HG02610 (cell line): ENCODE data around the gene GRID1.
"Not testable (repeated sequence)": the region's sequence is repeated elsewhere in the genome, so short reads cannot be mapped to it uniquely, and the experiment has no call there.

Source experiments
- ATAC-seq: cut with Tn5 transposase; IDR thresholded peaks from one replicate; pipeline ENCODE4 v1.9.1; 2021; ENCODE audit warnings: mild to moderate bottlenecking, moderate library complexity; ENCODE audit not compliant: unreplicated experiment

Gene GRID1

DNA sequence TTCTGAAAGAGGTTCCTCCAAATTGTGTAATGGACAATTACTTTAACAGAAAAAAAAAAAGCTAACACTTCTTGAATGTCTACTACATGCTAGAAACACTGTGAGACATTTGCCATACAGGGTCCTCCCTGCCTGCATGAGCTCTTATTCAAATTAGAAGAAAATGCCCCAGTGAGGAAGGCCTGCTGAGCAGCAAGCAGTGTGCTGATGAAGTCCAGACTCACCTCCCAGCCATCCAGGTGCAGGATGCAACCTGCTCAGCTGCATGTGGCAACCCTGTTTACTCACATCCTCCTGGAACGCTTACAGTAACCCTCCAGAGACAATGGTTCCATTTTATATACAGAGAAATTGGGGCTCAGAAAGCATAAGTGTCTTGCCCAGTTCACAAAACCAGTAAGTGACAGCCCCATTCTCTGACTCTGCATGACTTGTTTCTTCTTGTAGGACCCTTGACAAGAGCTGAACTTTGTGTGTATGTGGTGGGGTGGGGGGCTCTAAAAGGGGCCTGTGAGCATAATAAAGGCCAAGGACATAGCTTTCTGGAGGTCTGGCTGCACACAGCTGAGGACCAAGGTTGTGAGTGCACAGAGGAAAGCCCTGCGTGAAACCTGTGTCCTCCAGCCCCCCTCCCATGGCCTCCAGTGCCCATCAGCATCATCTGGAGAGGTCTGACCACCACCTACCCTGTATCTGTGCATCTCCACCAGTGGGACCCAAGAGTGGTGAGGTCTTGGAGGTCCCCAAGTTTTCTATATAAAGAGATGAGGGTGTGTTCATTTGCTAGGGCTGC is 387.8 kb downstream of the GRID1 start:
- ATAC-seq: no peak

DNA sequence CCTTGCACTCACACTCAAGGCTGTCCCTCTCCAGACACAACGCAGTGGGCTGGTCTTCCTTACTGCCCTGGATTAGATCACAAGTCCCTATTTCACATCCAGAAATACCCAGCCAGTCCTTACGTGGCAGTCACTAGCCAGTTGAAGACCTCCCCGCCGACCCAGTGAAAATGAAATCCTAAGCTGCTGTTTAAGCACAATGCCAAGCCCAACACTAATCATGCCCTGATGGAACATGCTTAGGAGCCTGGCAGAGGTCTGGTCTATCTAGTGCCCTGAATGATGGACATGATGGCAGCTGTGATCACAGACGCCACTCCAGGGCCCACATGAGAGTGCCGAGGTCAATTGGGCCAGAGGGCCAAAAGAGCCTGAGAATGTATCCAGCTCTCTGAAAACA is 389.0 kb downstream of the GRID1 start:
- ATAC-seq: no peak

DNA sequence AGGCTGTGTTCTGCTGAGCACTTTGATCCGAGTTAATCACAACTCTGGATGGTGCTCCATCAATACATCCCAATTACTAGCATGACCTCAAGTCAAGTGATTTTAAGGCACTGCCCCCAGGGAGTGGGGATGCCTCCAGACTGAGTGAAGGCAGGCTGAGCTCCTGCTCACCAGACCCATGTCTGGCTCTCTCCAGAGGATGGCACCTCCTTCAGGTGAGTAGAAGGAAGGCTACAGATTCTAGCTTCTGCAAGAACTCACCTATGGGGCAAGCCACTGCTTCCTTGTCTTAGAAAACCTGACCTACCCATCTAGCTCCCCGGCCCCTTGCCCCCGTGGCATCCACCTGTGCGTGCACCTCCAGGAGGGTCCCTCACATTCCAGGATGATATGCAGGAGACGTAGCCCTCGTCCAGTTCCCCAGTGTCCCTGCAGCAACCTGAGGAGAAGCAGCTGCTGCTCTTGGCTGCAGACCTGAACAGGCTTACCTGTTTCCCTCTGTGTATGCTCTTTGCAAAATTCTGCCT is 390.3 kb downstream of the GRID1 start:
- no peak for ATAC-seq

DNA sequence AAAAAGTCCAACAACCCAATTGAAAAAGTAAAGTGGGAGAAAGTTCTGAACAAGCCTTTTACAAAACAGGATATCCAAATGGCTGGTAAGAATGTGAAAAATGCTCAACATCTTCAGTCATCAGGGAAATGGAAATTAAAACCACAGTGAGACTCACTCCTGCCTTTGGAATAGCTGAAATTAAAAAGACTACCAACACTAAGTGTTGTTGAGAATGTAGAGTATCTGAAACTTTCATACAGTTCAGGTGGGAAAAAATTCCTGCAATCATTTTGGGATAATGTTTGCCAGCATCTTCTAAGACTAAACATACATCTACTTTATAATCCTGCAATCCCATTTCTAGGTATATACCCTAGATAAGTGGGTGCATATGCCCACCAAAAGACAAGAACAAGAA is 395.1 kb downstream of the GRID1 start:
- no peak for ATAC-seq

DNA sequence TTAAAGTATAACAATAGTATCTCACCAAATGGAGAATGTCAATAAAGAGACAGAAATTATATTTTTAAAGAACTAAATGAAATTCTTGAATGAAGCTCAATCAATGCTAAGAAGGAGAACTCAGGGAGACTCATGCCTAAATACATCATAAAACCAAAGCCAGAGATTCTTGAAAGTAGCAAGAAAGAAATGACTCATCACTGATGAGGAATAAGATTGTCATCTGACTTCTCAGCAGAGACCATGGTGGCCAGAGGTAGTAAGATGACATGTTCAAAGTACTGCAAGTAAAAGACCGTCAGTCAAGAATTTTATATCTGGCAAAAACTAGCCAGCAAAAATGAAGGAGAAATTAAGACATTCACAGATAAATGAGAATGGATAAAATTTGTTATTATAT is 399.0 kb downstream of the GRID1 start:
- ATAC-seq: no peak

DNA sequence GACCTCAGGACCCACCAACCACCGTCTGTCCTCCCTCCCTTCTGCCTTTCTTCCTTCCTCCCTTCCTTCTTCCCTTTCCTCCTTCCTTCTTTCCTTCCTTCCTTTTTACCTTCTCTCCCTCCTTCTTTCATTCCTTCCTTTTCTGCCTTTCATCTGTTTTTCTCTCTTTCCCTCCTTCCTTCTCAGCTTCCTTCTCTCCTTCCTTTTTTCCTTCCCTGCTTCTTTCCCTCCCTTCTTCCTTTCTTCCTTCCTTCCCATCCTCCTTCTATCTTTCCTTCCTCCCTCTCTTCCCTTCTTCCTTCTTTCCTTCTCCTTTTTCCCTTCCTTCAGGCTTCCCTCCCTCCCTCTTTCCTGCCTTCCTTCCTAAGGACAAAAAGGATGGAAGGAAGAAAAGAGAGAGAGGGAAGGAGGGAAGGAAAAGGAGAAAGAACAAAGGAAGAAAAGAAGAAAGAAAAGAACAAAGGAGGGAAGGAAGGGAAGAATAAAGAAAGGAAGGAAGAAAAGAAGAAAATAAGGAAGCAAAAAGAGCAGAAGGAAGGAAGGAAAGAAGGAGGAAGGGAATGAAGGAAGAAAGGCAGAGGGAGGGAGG is 405.0 kb downstream of the GRID1 start:
- ATAC-seq: no peak

DNA sequence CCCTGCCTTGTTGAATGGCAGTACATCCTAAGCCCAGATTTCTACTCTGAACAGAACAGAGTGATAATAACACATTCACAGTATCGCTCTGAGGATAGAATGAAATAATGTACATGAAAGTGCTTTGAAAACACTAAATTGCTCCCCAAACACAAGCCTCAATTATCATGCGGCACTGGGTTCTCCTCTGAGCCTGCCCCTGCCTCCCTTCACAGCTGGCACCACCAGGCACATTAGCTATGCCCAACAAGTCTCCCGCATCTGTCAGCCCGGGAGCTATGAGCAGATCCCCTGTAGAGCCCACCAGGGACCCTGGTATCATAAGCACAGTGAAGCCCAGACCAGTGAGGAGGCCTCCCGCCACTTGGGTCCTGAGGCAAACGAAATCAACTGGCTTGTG is 405.5 kb downstream of the GRID1 start:
- ATAC-seq: no peak

DNA sequence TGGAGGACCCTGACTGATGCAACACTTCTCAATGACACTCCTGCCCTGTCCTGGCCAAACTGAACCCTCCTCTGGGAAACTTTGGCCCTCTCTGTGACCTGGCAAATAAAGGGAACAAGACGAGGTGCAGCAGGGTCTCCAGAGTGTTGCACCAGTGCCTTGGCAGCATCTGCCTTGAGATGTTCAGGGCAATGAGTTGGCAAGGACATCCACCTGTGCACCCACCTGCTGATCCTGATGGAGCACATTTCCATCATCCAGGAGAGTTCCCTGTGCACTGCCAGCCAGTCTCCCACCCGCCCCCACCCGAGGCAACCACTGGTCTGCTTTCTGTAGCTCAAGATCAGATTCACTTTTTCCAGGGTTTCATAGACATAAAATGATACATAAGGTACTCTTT is 407.4 kb downstream of the GRID1 start:
- no peak for ATAC-seq

DNA sequence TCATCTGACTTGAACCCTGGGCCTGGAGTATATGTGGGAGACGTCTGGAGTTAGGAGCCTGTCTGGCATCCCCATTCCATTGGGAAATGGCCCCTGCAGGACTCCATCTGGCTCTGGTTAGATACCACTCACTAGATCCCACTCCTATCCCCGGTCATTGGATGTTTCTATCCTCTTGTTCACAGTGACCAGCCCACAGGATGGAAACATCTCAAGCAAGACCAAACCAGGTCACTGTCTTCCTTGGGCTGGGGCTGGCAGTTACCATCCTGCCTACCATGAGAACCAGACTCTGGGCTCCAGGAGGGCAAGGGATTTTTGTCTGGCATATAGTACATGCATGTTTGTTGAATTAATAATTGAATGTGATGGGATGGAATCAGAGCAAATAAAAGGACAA is 415.7 kb downstream of the GRID1 start:
- no peak for ATAC-seq

DNA sequence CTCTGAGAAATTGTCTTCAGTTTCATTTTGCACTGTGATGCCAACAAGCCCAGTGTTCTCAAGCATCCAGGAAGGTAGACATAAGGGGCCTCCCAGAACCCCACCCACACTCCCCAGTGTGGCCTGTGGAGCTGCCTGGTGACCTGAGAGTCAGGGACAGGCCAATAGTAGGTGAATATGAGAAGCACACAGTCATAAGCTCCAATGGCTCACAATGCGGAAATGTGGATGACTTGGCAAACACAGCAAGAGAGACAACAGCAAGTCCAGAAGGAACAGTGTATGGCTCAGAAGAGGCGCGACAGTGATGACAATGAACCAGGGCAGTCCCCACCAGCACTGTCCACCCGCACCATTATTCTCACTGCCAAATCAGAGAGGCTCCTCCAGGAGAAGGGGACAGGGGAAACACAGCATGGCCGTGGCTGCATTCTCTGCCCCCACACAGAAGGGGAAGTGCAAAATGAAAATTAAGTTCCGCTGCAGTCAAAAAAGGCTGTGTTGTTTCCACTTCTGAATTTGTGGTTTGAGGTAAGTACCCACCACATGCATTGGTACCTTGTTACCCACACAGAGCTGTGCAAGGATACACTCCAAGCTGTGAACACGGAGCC is 419.8 kb downstream of the GRID1 start:
- ATAC-seq: peak; percentile 78

DNA sequence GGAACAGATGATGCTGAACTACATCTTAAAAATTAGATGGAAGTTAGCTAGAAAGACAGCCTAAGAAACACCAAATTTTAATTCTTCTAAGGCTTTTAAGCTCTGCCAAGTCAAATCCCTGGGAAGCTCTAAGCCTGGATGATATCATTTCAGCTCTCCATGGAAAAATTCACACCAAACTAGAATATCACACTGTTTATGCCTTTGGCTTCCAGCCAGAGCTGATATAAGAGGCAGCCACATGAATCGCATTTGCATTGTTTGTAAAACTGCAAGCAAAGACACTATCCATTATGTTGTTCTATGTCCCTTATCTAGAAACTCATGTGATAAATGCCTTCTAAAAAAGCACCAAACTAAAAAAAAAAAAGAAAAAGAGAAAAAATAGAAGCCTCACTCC is 430.4 kb downstream of the GRID1 start:
- no peak for ATAC-seq

DNA sequence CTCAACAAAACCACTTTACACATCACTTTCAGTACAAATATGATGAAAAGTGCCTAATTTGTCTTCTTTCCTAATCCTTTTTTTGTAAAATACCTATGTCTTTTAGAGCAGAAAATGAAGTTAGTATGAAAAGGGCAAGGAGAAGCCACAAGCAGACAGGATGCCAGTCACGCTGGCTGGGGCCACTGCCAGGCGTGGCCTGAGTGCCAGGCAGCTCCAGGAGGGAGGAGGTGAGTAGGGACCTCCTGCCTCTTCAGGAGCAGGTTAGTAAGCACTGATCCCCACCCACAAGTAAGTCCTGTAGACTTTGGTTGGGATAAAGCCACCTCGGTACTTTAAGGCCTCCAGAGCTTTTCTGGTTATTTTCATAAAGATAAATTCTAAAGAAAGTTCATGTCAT is 432.0 kb downstream of the GRID1 start:
- no peak for ATAC-seq

DNA sequence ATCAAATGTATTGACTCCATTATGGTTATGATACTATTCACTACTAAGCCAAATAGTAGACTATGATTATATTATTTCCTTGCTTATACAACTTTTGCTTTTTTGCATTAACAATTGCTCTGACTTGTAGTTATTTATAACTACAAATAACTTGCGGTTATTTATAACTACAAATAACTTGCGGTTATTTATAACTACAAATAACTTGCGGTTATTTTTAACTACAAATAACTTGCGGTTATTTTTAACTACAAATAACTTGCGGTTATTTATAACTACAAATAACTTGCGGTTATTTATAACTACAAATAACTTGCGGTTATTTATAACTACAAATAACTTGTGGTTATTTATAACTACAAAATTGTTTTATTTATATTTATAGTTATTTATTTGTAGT is 436.6 kb downstream of the GRID1 start:
- ATAC-seq: not testable (repeated sequence)

DNA sequence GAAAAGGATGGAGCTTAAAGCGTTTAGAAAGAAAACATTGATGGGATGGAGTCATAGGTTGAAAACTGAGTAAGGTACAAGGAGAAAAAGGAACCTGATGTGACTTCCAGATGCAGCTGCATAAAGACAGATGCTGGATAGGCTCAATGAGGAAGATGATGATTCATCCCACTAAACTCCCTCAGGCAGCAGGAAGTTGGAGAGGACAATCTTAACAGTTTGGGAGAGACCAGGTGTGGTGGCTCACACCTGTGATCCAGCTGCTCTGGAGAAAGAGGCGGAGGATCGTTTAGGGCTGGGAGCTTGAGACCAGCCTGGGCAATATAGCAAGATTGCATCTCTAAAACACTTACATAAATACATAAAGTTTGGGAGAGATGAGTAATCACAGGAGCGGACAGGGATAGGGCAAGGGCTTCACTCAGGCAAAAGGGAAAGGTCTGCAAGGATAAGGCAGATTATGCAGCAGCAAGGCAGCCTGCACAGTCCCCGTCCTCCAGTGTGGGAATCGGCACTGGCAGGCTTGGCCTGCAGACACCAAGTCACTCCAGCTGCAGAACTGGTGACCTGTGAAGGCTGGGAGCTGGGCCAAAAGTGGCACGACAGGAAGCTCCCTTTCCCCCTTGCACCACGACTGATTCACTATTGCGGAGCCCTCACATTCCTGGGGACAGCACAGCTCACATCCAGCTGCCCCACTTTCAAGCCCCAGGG is 438.5 kb downstream of the GRID1 start:
- ATAC-seq: no peak

DNA sequence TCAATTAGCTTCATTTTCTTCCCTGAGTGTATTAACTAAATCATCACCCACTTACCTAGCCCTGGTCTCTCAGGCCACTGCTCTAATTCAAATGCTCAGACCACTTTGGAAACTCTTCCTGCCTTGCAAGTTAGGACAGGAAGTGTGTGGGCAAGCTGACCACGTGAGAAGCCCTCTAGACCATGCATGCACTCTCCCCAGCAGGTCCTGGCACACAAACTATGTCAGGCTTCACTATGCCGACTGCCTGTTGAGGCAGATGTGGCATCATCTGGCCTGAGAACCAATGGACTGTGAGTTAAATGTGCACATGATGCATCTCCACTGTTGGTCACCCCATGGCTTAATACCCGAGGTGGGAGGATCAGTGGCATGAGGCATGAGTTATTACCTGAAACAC is 439.6 kb downstream of the GRID1 start:
- ATAC-seq: no peak

DNA sequence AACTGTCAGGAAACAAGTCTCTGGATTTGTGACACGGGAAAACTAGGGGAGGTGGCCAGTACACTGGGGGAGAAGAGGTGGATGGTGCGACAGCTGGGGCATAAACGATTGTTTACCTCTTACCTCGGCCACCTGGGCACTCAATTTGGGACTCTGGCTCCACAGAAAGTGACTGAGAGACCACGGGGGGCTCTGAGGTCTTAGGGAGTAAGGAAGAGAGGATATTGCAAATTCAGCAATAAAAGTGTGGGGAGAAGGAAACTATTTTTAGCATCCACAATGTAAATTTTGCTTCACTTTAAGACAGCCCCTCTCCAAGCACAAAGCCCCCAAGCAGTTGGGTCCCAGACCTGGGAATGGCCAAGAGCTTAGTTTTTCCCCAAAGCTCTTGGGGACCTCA is 440.5 kb downstream of the GRID1 start:
- no peak for ATAC-seq

DNA sequence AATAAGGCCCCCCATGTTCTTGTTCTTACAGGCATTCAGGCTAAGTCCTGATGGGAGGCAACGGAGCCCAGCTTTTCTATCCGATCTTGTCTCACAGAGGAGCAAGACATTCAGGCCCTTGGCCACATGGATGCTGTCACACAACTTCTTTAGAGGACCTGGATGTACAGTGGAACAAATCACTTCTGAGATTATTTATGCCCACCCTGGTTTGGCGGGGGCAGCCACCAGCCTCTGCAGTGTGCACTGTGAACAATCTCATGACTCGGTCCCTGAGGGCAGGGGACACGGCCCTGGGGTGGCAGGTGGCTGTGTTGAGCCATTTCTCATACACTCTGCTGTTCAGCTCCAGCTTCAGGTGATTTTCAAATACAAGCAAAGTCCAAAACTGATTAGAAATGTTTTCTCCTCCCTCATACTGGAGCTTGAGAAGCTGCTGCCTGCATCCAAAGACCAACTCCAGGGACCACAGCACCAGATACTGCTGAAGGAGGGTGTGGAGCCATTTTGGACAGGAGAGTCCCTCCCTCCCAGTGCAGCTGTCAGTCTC is 441.3 kb downstream of the GRID1 start:
- ATAC-seq: no peak

DNA sequence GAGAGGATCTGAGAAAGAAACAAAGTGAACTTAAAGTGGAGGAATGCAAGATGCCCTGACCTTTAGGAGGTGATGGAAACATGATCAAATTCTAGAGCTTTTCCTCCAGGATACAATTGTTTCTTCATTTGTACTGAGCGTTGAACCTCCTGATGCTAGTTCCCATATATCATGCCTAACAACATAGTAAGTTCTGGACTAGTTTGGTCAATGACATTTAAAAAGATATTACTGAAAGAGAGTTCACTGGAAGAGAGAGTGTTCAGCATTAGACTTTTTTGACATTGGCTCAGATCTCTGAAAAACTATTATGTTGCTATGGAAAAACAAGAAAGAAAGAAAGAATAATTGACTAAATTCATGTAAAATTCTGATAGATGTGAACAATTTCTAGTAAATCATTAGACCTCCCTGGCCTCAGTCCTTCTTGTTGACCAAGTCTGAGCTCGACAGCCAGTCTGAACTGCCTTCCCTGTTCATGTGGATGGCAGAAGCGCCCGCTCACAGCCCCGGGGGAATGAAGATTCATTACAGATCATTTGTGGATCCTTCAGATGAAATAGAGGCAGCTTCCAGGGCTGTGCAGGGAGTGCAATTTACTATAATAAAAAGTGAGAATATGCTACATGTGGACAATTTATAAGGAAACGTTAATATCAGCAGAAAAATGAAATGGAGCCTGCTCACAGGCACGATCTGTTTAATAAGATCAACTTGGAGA is 442.1 kb downstream of the GRID1 start:
- ATAC-seq: no peak

DNA sequence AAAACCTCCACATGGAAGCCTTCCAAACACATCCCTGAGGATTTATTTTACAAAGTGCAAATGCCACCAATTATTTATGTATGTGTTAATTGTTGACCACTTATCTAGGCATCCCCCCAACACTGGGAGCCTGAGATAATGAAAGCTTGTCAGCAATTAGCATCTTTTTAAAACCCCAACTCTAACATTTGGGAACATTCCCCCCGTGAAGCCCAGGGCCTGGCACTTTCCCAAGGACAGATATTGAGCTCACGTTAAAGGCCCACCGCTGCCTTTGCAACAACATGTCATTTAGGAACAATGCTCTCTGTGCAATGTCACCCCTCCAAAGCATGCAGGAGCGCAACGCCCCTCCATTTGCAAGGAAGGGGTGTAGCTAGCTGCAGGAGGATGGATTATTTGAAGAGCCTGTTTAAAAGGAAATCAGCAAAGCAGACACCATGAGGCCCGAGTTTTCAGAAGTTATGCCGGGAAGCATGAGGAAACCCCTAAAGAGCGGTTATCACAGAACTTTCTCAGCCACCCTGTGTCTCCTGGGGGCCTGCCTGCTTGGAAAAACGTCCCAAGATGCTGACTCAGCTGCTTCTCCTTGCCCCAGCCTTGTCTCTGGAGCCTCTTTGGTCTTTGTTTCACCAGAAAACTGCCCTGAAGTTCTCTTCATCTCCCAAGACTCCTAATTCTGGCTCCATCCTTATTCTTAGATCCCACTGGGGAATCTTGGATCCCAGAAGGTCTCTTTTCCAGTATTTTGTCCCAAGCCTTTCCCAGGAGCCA is 444.1 kb downstream of the GRID1 start:
- no peak for ATAC-seq

DNA sequence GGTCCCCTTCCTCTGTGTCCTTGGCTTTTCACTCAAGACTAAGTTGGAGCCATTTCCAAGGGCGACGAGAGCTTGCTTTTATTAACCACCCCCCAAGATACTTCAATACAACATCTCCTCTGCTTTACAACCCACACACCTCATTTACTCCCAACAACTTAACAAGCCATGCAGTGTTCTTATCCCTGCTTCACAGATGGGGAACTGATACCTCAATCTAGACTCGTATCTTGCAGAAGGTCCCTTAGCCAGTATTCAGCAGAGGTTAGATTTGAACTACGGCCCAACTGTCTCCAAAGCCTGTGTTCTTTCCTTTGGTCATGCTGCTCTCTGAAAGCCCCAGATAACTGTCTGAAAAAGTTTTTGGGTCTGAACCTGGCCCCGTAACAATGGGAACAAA is 444.8 kb downstream of the GRID1 start:
- ATAC-seq: no peak
